Uterus (tissue), 4 donors: Measurements from ENCODE around the gene LRRC63. TPM values are rescaled to one million over a fixed set of nuclear protein-coding genes. Genes with fewer than 3 reads are reported as not detected.

ENCODE experiments used
- DNase-seq, 2 donors: peaks; one replicate each; pipeline ENCODE4 v3.0.0-alpha.2; 2019 to 2020
- H3K27ac ChIP-seq, 2 donors: fragments of 200-600 bp; sonication (generic); 1 replicate in 1 of 2; 2 replicates in 1 of 2; pipeline ENCODE4 v1.5.1; 2016 to 2018
- H3K27me3 ChIP-seq, 2 donors: fragments of 200-600 bp; sonication (generic); one replicate each; pipeline ENCODE4 v1.5.1; 2018 to 2019; ENCODE audit warnings: control low read depth in 1 of 2
- H3K36me3 ChIP-seq, 2 donors: fragments of 200-600 bp; sonication (generic); one replicate each; pipeline ENCODE4 v1.5.1; 2019; ENCODE audit warnings: control low read depth in 1 of 2
- H3K4me1 ChIP-seq, 2 donors: fragments of 200-600 bp; sonication (generic); one replicate each; pipeline ENCODE4 v1.5.1; 2018 to 2019; ENCODE audit warnings: control low read depth in 1 of 2
- H3K4me3 ChIP-seq, 2 donors: fragments of 200-600 bp; sonication (generic); 1 replicate in 1 of 2; 2 replicates in 1 of 2; pipeline ENCODE4 v1.5.1; 2018 to 2019; ENCODE audit warnings: mild to moderate bottlenecking in 1 of 2
- H3K9me3 ChIP-seq, 2 donors: fragments of 200-600 bp; sonication (generic); one replicate each; pipeline ENCODE4 v1.5.1; 2019; ENCODE audit warnings: control low read depth in 1 of 2
- POLR2A ChIP-seq, 2 donors: fragments of 450-650 bp; IDR thresholded peaks; one replicate each; pipeline ENCODE4 v1.6.1; 2016; ENCODE audit warnings: antibody characterized with exemption in 2 of 2, mild to moderate bottlenecking in 1 of 2, moderate library complexity in 1 of 2
- intact Hi-C: fragments of 100-400 bp; cut with DNase I; formaldehyde crosslinking; loops from one replicate; pipeline ENCODE4 v1.15.1; 2023; ENCODE audit warnings: low total_unique reads
- total RNA-seq, 4 donors: library from RNA; depleted of rRNA in 3 of 4; stranded (reverse); fragments of >200 nt in 3 of 4; gene quantifications; one replicate each; pipeline versions ENCODE4 v1.1.0 to v1.2.4, GENCODE V29; 2014 to 2023
- TF ChIP-seq, protein P1 (sequence below), 4 experiments: fragments of 200-600 bp in 2 of 4; fragments of 450-650 bp in 2 of 4; sonication (generic) in 2 of 4; IDR thresholded peaks; one replicate each; pipeline ENCODE4 v1.5.1; 2016 to 2019; ENCODE audit warnings: antibody characterized with exemption in 4 of 4, mild to moderate bottlenecking in 2 of 4, moderate library complexity in 1 of 4
- donor health status: DM: yes; HTN: yes; CAD: no.

Gene LRRC63
- total RNA-seq, 4 donors from 2014 or later: 1.2 TPM; not detected in 3

DNA sequence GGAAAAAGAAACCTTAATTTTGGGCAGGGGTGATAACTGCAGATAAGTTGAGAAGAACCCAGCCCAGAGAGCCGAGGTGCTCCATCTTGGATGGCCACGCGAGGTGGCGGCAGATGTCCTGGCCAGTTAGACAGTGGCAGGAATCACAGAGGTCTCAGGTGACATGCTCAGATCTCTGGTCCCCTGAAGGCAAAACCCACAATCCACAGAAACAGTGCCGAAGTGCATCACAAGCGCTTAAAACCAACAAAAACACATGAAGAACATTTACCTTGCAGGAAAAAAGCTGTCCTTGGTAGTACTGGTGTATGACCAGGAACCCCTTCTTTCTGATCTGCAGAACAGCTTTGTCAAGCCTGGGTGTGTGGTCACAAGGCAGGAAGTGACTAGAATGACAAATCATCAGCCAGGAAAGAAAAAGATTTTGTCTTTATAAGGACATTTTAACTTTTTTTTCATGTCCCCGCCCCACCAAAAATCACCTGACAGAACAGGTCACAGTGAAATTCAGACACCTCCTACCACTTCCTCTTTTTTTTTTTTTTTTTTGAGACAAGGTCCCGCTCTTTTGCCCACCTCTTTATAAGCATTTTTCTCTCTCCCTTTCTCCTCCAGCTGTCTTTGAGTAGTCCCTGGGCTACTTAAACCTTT, 29.8 kb upstream of the LRRC63 start, which contains the start of gene LCP1:
Gene LCP1 (minus strand): TSS at position 338 of the 651 bp plus-strand sequence. CDS start 22,515 bp downstream, outside the sequence.
- peak within 1 kb of the TSS in 1 of 2 donors; percentile 13 for H3K27ac ChIP-seq
- DNase-seq: no peak
- no peaks in the 10 kb centered on the region for H3K27me3 ChIP-seq
- TF ChIP-seq POLR2A (IDR thresholded peaks at IDR 0.05): no peak
- TF ChIP-seq, protein P1, sequence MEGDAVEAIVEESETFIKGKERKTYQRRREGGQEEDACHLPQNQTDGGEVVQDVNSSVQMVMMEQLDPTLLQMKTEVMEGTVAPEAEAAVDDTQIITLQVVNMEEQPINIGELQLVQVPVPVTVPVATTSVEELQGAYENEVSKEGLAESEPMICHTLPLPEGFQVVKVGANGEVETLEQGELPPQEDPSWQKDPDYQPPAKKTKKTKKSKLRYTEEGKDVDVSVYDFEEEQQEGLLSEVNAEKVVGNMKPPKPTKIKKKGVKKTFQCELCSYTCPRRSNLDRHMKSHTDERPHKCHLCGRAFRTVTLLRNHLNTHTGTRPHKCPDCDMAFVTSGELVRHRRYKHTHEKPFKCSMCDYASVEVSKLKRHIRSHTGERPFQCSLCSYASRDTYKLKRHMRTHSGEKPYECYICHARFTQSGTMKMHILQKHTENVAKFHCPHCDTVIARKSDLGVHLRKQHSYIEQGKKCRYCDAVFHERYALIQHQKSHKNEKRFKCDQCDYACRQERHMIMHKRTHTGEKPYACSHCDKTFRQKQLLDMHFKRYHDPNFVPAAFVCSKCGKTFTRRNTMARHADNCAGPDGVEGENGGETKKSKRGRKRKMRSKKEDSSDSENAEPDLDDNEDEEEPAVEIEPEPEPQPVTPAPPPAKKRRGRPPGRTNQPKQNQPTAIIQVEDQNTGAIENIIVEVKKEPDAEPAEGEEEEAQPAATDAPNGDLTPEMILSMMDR (IDR thresholded peaks at IDR 0.05): no peak
- H3K36me3 ChIP-seq: no peaks in the 10 kb centered on the region
- no peak within 1 kb of the TSS for H3K4me3 ChIP-seq
- H3K9me3 ChIP-seq: no peaks in the 10 kb centered on the region
- intact Hi-C loops: no loop called here
- no peaks in the 10 kb centered on the region for H3K4me1 ChIP-seq

DNA sequence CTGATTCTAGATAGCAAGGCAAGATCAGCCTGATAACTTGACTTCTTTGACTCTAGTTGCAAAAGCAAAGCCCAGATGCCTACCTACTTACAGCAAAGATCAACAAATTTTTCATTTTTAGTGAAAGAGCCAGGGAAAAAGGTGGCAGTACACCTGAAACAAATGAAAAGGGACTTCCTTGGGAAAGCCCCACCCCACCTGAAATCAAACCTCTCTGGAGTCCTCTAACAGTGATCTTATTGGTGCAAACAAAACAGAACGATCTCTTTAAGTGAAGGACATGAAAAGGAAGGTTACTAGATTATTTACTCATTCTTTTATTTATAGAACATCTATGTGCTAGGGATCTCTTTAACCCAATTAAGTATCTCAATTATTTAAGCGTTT, 29.2 kb upstream of the LRRC63 start:
- no peaks in the 10 kb centered on the region for H3K9me3 ChIP-seq
- DNase-seq: no peak
- no peaks in the 10 kb centered on the region for H3K36me3 ChIP-seq
- TF ChIP-seq, protein P1 (IDR thresholded peaks at IDR 0.05): no peak
- no peak for TF ChIP-seq POLR2A (IDR thresholded peaks at IDR 0.05)
- H3K4me3 ChIP-seq: no peak overlapping the region
- H3K27me3 ChIP-seq: no peaks in the 10 kb centered on the region
- H3K27ac ChIP-seq: no peak overlapping the region
- intact Hi-C loops: no loop called here
- H3K4me1 ChIP-seq: no peaks in the 10 kb centered on the region

DNA sequence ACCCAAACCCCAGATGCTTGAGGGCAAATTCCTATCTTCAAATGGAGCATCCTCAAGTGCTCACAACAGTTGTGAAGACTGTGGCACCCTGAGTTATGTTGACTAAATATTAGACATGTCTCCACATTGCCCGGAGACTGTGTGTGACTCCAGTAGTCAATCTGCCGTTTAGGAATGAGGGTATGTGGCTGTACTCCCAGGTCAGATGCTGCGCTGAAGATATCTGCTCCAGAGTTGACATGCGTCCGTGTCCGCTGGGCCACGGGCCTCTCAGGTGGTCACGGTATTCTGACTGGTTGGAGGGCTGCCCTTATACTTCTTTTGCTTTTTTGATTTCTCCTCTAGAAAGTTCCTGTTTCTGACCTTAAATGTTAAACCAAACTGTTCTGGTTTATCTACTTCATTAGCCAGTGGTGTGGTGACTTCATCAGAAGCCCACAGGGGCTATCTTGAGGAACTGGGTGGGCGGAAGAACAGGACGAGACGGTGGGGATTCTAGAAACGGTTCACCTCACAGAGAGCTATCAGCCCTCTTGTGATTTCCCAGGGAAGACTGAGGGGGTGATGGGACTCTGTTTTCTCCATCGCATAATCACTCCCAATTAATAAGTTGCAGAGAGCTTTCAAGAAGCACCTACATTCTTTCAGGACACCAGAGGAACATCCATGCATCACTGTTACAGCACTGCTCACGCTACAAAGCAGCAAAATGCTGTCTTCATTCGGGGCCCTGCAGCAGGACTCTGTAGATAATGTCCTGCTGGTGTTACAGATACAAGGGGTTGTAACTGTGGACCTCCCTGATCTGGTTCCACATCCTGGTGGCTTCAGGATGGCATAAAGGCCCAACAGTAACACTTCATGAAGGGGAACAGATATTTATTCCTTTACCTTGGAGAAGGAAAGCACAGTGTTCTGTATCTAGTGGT, 28.4 kb upstream of the LRRC63 start:
- TF ChIP-seq, protein P1 (IDR thresholded peaks at IDR 0.05): no peak
- no peak for TF ChIP-seq POLR2A (IDR thresholded peaks at IDR 0.05)
- intact Hi-C loops: no loop called here
- no peaks in the 10 kb centered on the region for H3K9me3 ChIP-seq
- no peaks in the 10 kb centered on the region for H3K36me3 ChIP-seq
- no peaks in the 10 kb centered on the region for H3K4me1 ChIP-seq
- DNase-seq: no peak
- no peaks in the 10 kb centered on the region for H3K27me3 ChIP-seq
- H3K27ac ChIP-seq: no peak overlapping the region
- H3K4me3 ChIP-seq: no peak overlapping the region

DNA sequence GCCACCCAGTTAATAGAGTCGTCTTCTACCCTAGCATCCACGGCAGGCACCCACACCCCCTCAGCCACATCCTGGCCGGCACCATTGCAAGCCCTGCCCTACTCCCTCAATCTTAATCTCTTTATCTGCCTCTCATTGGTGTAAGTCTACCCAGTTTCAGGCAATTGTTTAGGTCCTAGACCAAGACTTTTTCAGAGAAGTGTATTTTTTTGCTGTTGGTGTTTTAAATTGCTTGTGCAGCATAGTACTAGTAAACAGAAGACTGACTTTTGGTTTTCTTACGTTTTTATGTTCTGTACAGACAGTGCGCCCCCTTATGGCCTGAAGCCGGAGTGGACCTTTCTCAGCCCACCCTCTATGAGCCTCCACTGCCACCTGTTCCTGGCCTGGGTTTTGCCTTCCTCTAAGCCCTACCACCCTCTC, 27.4 kb upstream of the LRRC63 start:
- Histone ChIP-seq H3K4me3 (no peak overlapping the region), H3K36me3 (no peaks in the 10 kb centered on the region), H3K27me3 (no peaks in the 10 kb centered on the region), H3K4me1 (no peaks in the 10 kb centered on the region), H3K9me3 (no peaks in the 10 kb centered on the region), H3K27ac (no peak overlapping the region)
- DNase-seq: no peak
- TF ChIP-seq, protein P1 (IDR thresholded peaks at IDR 0.05): no peak
- TF ChIP-seq POLR2A (IDR thresholded peaks at IDR 0.05): no peak
- intact Hi-C loops: no loop called here

DNA sequence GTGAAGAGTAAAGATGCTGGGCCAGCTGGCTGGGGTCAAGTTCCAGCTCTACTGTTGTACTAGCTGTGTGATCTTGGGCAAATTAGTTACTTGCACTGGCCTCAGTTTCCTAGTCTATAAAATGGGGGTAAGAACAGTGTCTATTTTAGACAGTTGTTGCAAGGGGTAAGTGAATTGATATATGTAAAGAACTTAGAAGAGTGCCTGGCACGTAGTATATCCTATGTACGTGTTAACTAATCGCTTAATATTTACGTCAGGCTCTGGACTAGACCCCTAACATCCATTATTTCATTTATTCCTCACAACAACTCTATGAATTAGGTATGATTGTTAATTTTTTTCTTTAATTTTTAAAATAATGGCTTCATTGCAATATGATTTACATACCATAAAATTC, 26.1 kb upstream of the LRRC63 start:
- intact Hi-C loops: no loop called here
- H3K4me3 ChIP-seq: no peak overlapping the region
- H3K36me3 ChIP-seq: no peaks in the 10 kb centered on the region
- no peaks in the 10 kb centered on the region for H3K9me3 ChIP-seq
- TF ChIP-seq, protein P1 (IDR thresholded peaks at IDR 0.05): no peak
- H3K4me1 ChIP-seq: no peaks in the 10 kb centered on the region
- no peak overlapping the region for H3K27ac ChIP-seq
- DNase-seq: no peak
- H3K27me3 ChIP-seq: no peaks in the 10 kb centered on the region
